ENCODE data around the gene OR52N1.

OR52N1 gene

DNA sequence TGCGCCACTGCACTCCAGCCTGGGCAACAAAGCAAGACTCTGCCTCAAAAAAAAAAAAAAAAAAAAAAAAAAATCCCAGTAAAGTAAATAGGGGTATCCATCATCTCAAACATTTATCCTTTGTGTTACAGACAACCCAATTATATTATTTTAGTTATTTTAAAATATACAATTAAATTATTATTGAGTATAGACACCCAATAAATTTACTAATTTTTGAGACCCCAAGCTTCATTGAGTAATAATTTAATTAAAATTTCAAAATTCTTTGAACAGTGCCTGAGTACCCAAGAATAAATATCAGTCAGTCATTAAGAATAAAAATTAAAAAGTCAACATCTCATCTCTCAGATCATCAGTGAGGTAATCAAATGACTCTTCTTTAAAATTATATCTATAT is 37.1 kb downstream of the OR52N1 start, which contains the start of gene OR52N4:
OR52N4 (plus strand) TSS at position 301 of the 400 bp plus-strand sequence. CDS start 498 bp downstream, outside the sequence.
- TF ChIP-seq ZNF274 (IDR thresholded peaks at IDR 0.05; ENCODE audit: low read depth, low read length), result no peak
- no peak within 1 kb of the TSS for H3K4me3 ChIP-seq (ENCODE audit: low read length)

GRCh38 chr11:5749836-5750235 is 41.2 kb downstream of the OR52N1 start:
- no peak overlapping the region for H3K4me3 ChIP-seq (ENCODE audit: low read length)
- no peak for TF ChIP-seq ZNF274 (IDR thresholded peaks at IDR 0.05; ENCODE audit: low read depth, low read length)

DNA sequence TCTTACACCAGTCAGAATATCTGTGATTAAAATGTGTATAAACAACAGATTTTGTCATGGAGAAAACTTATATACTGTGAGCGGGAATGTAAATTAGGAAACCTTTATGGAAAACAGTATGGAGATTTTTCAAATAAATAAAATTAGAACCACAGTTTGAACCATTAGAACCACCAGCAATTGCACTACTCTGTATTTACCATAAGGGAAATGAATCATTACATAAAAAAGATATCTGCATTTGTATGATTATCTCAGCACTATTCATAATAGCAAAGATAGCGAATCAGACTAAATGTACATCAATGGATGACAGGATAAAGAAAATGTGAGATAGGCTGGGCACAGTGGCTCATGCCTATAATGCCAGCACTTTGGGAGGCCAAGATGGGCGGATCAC is 44.5 kb downstream of the OR52N1 start:
- no peak overlapping the region for H3K4me3 ChIP-seq (ENCODE audit: low read length)
- TF ChIP-seq ZNF274 (IDR thresholded peaks at IDR 0.05; ENCODE audit: low read depth, low read length), result no peak

- no peak for TF ChIP-seq ZNF274 (IDR thresholded peaks at IDR 0.05; ENCODE audit: low read depth, low read length)
- no peak overlapping the region for H3K4me3 ChIP-seq (ENCODE audit: low read length)
Observed at GRCh38 chr11:5738431-5738830, 52.6 kb downstream of the OR52N1 start.

- H3K4me3 ChIP-seq (ENCODE audit: low read length), result no peak overlapping the region
- no peak for TF ChIP-seq ZNF274 (IDR thresholded peaks at IDR 0.05; ENCODE audit: low read depth, low read length)
Observed at GRCh38 chr11:5737670-5738392, 53.2 kb downstream of the OR52N1 start.

DNA sequence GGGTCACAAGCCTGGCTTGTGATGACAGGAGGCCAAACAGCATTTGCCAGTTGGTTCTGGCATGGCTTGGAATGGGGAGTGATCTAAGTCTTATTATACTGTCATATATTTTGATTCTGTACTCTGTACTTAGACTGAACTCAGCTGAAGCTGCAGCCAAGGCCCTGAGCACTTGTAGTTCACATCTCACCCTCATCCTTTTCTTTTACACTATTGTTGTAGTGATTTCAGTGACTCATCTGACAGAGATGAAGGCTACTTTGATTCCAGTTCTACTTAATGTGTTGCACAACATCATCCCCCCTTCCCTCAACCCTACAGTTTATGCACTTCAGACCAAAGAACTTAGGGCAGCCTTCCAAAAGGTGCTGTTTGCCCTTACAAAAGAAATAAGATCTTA is 54.0 kb downstream of the OR52N1 start:
- no peak for TF ChIP-seq ZNF274 (IDR thresholded peaks at IDR 0.05; ENCODE audit: low read depth, low read length)

More for the DNA sequence above, 54.0 kb downstream of the OR52N1 start:
- no peak overlapping the region for H3K4me3 ChIP-seq (ENCODE audit: low read length)

Measured in GM08714 (cell line).